GM12878 (cell line): ENCODE data around the gene MRPL28. TPM values are rescaled to one million over a fixed set of nuclear protein-coding genes. Genes with fewer than 3 reads are reported as not detected.
A peak's percentile ranks its signal among the peaks of the same experiment; 100 is the strongest.

Experiments used
- ATF7 ChIP-seq: fragments of 450-650 bp; IDR thresholded peaks from 2 replicates; pipeline ENCODE4 v1.6.1; 2016; ENCODE audit warnings: low read depth, mild to moderate bottlenecking
- CEBPB ChIP-seq, 2 experiments: fragments of 150-350 bp in 1 of 2; IDR thresholded peaks; 2 replicates each; pipeline ENCODE4 v1.6.1; 2012 to 2014; ENCODE audit warnings: low read depth in 2 of 2, low read length in 2 of 2, borderline replicate concordance in 1 of 2, inconsistent platforms in 1 of 2
- DPF2 ChIP-seq: fragments of 450-650 bp; IDR thresholded peaks from 2 replicates; pipeline ENCODE4 v1.6.1; 2017; ENCODE audit warnings: mild to moderate bottlenecking
- EED ChIP-seq: sonication (generic); IDR thresholded peaks from 2 replicates; pipeline ENCODE4 v1.6.1; 2016; ENCODE audit warnings: antibody characterized with exemption, low read depth
- EZH2 ChIP-seq: IDR thresholded peaks from 2 replicates; pipeline ENCODE4 v1.6.1; 2012; ENCODE audit warnings: low read depth, mild to moderate bottlenecking, control low read depth, inconsistent platforms, low read length, borderline replicate concordance; ENCODE audit not compliant: control insufficient read depth
- IKZF1 ChIP-seq: fragments of 450-650 bp; conservative IDR thresholded peaks from 2 replicates; pipeline ENCODE4 v1.6.1; 2017; ENCODE audit warnings: antibody characterized with exemption, mild to moderate bottlenecking
- KAT2A ChIP-seq: conservative IDR thresholded peaks from 2 replicates; pipeline ENCODE4 v1.6.1; 2011; ENCODE audit warnings: low read depth, low read length; ENCODE audit not compliant: control insufficient read depth
- MEF2B ChIP-seq: fragments of 450-650 bp; IDR thresholded peaks from 2 replicates; pipeline ENCODE4 v1.6.1; 2018; ENCODE audit warnings: mild to moderate bottlenecking, moderate library complexity; ENCODE audit not compliant: partially characterized antibody, poor library complexity, severe bottlenecking
- NFIC ChIP-seq: IDR thresholded peaks from 2 replicates; pipeline ENCODE4 v1.6.1; 2012; ENCODE audit warnings: low read depth, mild to moderate bottlenecking, inconsistent platforms, low read length, moderate library complexity
- NFXL1 ChIP-seq: fragments of 450-650 bp; IDR thresholded peaks from 2 replicates; pipeline ENCODE4 v1.6.1; 2017; ENCODE audit warnings: antibody characterized with exemption, mild to moderate bottlenecking, borderline replicate concordance
- NFYA ChIP-seq: IDR thresholded peaks from 2 replicates; pipeline ENCODE4 v1.6.1; 2011; ENCODE audit warnings: low read depth, mild to moderate bottlenecking, low read length, improper control_type of control experiment, borderline replicate concordance
- NFYB ChIP-seq: IDR thresholded peaks from 2 replicates; pipeline ENCODE4 v1.6.1; 2011; ENCODE audit warnings: low read depth, mild to moderate bottlenecking, low read length, improper control_type of control experiment, moderate library complexity; ENCODE audit not compliant: insufficient read depth
- PAX5 ChIP-seq: IDR thresholded peaks from 2 replicates; pipeline ENCODE4 v1.6.1; 2011; ENCODE audit warnings: low read depth, low read length, borderline replicate concordance
- POLR2A ChIP-seq: IDR thresholded peaks from 2 replicates; pipeline ENCODE4 v1.6.1; 2011; ENCODE audit warnings: low read depth, mild to moderate bottlenecking, low read length
- POLR2AphosphoS2 ChIP-seq: IDR thresholded peaks from 2 replicates; pipeline ENCODE4 v1.6.1; 2011; ENCODE audit warnings: low read depth, mild to moderate bottlenecking, low read length, improper control_type of control experiment, moderate library complexity
- TARDBP ChIP-seq: IDR thresholded peaks from 2 replicates; pipeline ENCODE4 v1.6.1; 2016; ENCODE audit warnings: borderline replicate concordance
- TCF12 ChIP-seq: IDR thresholded peaks from 2 replicates; pipeline ENCODE4 v1.6.1; 2011; ENCODE audit warnings: low read depth, mild to moderate bottlenecking, low read length
- YY1 ChIP-seq: IDR thresholded peaks from 2 replicates; pipeline ENCODE4 v1.6.1; 2011; ENCODE audit warnings: low read depth, mild to moderate bottlenecking, low read length
- ZNF217 ChIP-seq: fragments of 450-650 bp; IDR thresholded peaks from 2 replicates; pipeline ENCODE4 v1.6.1; 2017; ENCODE audit warnings: antibody characterized with exemption, mild to moderate bottlenecking
- polyA plus RNA-seq, 11 experiments: library from polyadenylated mRNA; depleted of rRNA in 4 of 11; unstranded in 6 of 11; stranded (reverse) in 5 of 11; fragments of >200 nt; fragmentation: Nextera tagmentation in 4 of 11; fragmentation: Illumina TruSeq in 1 of 11; extraction: Ambion mirVana in 4 of 11; extraction: Trizol in 1 of 11; gene quantifications; 1 replicate in 1 of 11; 2 replicates in 10 of 11; pipeline versions ENCODE4 v1.2.1 to v1.2.3, GENCODE V29; 2011 to 2016; ENCODE audit warnings: inconsistent platforms in 2 of 11, missing spikeins in 2 of 11, low read depth in 1 of 11
- total RNA-seq, 4 experiments: library from RNA; depleted of rRNA in 3 of 4; stranded (reverse); fragments of >200 nt in 3 of 4; fragmentation: Illumina TruSeq in 1 of 4; extraction: Trizol in 1 of 4; gene quantifications; 2 replicates each; pipeline versions ENCODE4 v1.2.1 to v1.2.3, GENCODE V29; 2013 to 2021
- TF ChIP-seq, protein P1 (sequence below): fragments of 450-650 bp; conservative IDR thresholded peaks from 2 replicates; pipeline ENCODE4 v1.6.1; 2017; ENCODE audit warnings: mild to moderate bottlenecking, moderate library complexity
- TF ChIP-seq, protein P2 (sequence below): IDR thresholded peaks from 2 replicates; pipeline ENCODE4 v1.6.1; 2011; ENCODE audit warnings: low read depth, low read length, improper control_type of control experiment, borderline replicate concordance
- TF ChIP-seq, protein P3 (sequence below): IDR thresholded peaks from 2 replicates; pipeline ENCODE4 v1.6.1; 2011; ENCODE audit warnings: borderline replicate concordance, low read depth, mild to moderate bottlenecking, moderate library complexity, low read length; ENCODE audit not compliant: insufficient read depth, poor library complexity, severe bottlenecking
- TF ChIP-seq, protein P4 (sequence below): fragments of 450-650 bp; IDR thresholded peaks from 2 replicates; pipeline ENCODE4 v1.6.1; 2014; ENCODE audit warnings: mild to moderate bottlenecking
- TF ChIP-seq, protein P5 (sequence below): fragments of 450-650 bp; IDR thresholded peaks from 2 replicates; pipeline ENCODE4 v1.6.1; 2017; ENCODE audit warnings: antibody characterized with exemption, mild to moderate bottlenecking, moderate library complexity

The MRPL28 gene
- total and polyA plus RNA-seq, 10 of the 15 experiments (the other 5 are each of a cell fraction or from before 2014, with no cell fraction given) = 1.6 to 185 (median 110) TPM

DNA sequence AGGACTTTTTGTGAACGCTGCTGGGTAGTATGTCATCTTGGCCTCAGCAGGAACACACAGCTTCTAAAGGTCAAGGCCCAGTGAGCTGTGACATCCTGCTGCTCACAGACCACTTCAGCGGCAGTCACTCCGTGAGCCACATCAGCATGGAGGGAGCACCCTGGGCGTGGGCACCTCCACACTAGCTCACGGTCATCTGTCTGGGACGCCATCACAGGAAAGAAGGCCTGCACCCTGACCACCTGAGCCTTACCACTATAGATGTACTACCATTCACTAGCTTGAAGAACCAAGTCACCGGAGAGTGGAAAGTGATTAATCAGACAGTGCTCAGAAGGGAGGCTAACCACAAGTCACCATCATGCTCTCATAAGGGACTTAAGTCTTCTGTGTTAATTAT is 21.1 kb downstream of the MRPL28 start (continued):
- TF ChIP-seq, protein P1, sequence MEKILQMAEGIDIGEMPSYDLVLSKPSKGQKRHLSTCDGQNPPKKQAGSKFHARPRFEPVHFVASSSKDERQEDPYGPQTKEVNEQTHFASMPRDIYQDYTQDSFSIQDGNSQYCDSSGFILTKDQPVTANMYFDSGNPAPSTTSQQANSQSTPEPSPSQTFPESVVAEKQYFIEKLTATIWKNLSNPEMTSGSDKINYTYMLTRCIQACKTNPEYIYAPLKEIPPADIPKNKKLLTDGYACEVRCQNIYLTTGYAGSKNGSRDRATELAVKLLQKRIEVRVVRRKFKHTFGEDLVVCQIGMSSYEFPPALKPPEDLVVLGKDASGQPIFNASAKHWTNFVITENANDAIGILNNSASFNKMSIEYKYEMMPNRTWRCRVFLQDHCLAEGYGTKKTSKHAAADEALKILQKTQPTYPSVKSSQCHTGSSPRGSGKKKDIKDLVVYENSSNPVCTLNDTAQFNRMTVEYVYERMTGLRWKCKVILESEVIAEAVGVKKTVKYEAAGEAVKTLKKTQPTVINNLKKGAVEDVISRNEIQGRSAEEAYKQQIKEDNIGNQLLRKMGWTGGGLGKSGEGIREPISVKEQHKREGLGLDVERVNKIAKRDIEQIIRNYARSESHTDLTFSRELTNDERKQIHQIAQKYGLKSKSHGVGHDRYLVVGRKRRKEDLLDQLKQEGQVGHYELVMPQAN = no peak
- TF ChIP-seq CEBPB (IDR thresholded peaks at IDR 0.05; ENCODE audit: borderline replicate concordance in 1 of 2, low read depth in 2 of 2, low read length in 2 of 2) = no peak
- TF ChIP-seq TARDBP = no peak
- no peak for TF ChIP-seq MEF2B
- TF ChIP-seq KAT2A = no peak
- TF ChIP-seq, protein P2, sequence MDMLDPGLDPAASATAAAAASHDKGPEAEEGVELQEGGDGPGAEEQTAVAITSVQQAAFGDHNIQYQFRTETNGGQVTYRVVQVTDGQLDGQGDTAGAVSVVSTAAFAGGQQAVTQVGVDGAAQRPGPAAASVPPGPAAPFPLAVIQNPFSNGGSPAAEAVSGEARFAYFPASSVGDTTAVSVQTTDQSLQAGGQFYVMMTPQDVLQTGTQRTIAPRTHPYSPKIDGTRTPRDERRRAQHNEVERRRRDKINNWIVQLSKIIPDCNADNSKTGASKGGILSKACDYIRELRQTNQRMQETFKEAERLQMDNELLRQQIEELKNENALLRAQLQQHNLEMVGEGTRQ = no peak
- TF ChIP-seq YY1 = 0 out of 2 replicates have a peak, but pooled peaks have one; percentile 18
- TF ChIP-seq POLR2AphosphoS2 = peak; percentile 36; the same call in 1 of the 2 replicates
- no peak for TF ChIP-seq TCF12
- no peak for TF ChIP-seq NFIC
- peak; percentile 70 for TF ChIP-seq POLR2A
- no peak for TF ChIP-seq ZNF217
- TF ChIP-seq, protein P3, sequence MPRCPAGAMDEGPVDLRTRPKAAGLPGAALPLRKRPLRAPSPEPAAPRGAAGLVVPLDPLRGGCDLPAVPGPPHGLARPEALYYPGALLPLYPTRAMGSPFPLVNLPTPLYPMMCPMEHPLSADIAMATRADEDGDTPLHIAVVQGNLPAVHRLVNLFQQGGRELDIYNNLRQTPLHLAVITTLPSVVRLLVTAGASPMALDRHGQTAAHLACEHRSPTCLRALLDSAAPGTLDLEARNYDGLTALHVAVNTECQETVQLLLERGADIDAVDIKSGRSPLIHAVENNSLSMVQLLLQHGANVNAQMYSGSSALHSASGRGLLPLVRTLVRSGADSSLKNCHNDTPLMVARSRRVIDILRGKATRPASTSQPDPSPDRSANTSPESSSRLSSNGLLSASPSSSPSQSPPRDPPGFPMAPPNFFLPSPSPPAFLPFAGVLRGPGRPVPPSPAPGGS = no peak
- TF ChIP-seq IKZF1 = 0 out of 2 replicates have a peak, but pooled peaks have one; percentile 27
- TF ChIP-seq, protein P4, sequence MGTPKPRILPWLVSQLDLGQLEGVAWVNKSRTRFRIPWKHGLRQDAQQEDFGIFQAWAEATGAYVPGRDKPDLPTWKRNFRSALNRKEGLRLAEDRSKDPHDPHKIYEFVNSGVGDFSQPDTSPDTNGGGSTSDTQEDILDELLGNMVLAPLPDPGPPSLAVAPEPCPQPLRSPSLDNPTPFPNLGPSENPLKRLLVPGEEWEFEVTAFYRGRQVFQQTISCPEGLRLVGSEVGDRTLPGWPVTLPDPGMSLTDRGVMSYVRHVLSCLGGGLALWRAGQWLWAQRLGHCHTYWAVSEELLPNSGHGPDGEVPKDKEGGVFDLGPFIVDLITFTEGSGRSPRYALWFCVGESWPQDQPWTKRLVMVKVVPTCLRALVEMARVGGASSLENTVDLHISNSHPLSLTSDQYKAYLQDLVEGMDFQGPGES = no peak
- peak; percentile 67 for TF ChIP-seq ATF7
- no peak for TF ChIP-seq EZH2
- no peak for TF ChIP-seq NFYA
- no peak for TF ChIP-seq NFXL1
- TF ChIP-seq PAX5 = peak; percentile 81; the same call in 1 of the 2 replicates
- TF ChIP-seq NFYB = no peak
- TF ChIP-seq, protein P5, sequence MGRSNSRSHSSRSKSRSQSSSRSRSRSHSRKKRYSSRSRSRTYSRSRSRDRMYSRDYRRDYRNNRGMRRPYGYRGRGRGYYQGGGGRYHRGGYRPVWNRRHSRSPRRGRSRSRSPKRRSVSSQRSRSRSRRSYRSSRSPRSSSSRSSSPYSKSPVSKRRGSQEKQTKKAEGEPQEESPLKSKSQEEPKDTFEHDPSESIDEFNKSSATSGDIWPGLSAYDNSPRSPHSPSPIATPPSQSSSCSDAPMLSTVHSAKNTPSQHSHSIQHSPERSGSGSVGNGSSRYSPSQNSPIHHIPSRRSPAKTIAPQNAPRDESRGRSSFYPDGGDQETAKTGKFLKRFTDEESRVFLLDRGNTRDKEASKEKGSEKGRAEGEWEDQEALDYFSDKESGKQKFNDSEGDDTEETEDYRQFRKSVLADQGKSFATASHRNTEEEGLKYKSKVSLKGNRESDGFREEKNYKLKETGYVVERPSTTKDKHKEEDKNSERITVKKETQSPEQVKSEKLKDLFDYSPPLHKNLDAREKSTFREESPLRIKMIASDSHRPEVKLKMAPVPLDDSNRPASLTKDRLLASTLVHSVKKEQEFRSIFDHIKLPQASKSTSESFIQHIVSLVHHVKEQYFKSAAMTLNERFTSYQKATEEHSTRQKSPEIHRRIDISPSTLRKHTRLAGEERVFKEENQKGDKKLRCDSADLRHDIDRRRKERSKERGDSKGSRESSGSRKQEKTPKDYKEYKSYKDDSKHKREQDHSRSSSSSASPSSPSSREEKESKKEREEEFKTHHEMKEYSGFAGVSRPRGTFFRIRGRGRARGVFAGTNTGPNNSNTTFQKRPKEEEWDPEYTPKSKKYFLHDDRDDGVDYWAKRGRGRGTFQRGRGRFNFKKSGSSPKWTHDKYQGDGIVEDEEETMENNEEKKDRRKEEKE = no peak
- TF ChIP-seq EED = no peak
- TF ChIP-seq DPF2 = 0 out of 2 replicates have a peak, but pooled peaks have one; percentile 50
